Activated CD8-positive, alpha-beta memory T cell treated with anti-CD3 and anti-CD28 coated beads for 4 hours (primary cell): Measurements from ENCODE around the gene DOK5.

ENCODE experiments used
- DNase-seq, 2 donors: peaks; one replicate each; pipeline ENCODE4 v3.0.0-alpha.2; 2020; ENCODE audit warnings: low read depth in 2 of 2

The DOK5 gene

DNA sequence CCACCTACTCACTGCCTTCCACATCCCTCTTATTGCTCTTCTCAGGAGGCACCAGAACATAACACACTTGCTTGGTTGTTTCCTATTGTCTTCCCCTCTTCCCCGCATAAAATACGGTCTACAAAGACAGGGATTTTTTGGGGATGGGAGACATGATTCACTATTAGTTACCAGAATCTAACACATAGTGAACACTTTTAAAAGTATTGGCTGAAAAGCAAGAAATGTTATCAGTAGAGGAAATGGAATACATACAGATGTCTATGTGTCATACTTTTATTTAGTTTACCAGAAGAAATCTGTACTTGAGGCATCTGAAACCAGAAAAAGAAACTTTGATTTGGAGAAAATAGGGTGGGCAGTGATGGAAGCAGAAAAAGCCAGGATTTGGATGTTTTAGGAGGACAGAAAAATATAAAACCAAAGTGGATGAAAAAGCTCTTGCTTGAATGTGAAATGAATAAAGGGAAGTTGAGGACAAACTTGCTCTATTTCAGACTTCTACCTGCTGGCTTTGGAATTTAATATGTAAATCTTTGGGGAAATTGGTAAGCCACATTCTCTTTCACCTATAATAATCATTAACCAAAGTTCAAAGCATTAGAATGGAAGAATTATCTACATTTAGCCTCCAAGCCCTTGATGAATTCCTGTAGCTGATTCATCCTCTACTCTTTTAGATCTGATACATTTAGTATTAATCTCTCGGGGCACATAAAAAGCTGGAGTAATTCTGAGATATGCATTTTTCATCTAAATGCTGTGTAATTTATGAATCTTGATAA, 82.6 kb downstream of the DOK5 start:
- no peak for DNase-seq

DNA sequence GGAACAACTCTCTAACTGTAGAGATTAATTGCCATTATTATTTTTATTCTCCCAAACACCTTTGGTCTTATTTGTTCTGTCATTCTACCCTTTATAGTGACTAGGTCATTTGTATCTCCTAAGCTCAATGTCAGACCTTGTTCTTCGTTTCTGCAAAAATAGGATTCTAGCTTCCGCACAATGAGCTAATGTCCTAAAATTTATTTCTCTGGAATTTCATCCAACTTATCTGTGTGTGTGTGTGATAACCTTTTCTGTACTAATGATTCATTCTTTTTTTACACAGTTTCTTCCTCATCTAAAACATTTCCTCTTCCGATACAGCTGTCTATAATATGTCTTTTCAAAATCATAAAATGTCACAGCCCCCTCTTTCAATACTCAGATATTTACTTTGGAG, 84.5 kb downstream of the DOK5 start:
- no peak for DNase-seq

DNA sequence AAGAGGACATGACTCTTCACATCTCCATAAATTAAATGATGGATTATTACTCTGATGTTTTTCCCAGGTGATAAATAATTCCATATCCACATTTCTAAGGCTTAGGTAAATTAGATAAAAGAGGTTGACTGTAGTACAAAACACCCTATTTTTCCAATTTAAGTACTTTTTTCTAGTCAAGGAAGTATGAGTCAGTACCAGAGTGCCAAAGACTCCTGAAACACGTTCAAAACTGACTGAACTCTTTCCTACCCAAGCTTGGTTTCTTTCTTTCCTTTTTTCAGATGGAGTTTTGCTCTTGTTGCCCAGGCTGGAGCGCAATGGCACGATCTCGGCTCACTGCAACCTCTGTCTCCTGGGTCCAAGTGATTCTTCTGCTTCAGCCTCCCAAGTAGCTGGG, 85.0 kb downstream of the DOK5 start:
- DNase-seq = no peak

DNA sequence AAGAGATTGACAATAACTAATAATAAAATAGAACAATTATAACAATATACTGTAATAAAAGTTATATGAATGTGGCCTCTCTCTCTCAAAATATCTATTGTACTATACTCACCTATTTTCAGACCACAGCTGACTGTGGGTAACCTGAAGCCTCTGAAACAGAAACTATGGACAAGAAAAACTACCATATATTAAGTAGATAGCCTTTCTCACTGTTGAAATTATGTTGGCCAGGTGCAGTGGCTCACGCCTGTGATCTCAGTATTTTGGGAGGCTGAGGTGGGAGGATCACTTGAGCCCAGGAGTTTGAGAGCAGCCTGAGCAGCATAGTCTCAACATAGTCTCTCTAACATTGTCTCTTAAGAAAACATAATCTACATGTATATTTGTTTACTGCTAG, 89.9 kb downstream of the DOK5 start:
- no peak for DNase-seq

DNA sequence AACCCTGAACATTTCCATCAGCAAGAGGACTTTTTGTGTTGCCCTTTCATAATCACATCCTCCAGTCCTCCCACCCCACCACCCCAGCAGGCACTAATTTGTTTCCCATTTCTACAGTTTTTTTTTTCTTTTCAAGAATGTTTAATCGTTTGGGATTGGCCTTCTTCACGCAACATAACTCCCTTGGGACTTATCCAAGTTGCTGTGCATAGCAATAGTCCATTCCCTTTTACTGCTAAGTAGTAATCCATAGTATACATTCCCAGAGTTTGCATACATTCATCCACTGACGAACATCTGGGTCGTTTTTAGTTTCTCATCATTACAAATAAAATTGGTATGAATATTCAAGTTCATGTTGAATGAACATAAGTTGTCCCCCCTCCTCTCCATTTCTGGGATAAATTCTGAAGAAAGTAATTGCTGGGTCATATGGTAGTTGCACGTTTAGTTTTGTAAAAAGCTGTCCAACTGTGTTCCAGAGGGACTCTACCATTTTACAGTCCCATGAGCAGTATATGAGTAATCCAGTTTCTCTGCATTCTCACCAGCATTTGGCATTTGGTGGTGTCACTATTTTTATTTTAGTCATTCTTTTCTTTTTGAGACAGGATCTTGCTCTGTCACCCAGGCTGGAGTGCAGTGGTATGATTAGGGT, 90.8 kb downstream of the DOK5 start:
- DNase-seq = no peak

DNA sequence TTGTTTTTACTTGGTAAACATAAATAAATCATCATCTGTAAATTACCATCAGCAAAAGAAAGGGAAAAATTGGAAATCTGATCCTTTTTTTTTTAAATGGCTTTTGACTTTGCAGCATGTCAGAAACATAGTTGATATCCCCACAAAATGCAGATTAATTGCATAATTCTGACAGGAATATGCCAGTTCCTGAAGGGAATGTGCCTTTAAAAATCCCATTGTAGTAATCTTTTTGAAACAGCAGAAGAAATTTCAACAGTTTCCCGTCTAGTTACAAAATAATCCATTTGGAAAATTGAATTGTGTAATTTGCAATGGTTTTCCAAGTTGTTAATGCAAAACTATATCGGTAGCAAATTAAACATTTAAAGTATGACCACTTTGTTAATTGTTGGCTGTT, 95.2 kb downstream of the DOK5 start:
- no peak for DNase-seq

DNA sequence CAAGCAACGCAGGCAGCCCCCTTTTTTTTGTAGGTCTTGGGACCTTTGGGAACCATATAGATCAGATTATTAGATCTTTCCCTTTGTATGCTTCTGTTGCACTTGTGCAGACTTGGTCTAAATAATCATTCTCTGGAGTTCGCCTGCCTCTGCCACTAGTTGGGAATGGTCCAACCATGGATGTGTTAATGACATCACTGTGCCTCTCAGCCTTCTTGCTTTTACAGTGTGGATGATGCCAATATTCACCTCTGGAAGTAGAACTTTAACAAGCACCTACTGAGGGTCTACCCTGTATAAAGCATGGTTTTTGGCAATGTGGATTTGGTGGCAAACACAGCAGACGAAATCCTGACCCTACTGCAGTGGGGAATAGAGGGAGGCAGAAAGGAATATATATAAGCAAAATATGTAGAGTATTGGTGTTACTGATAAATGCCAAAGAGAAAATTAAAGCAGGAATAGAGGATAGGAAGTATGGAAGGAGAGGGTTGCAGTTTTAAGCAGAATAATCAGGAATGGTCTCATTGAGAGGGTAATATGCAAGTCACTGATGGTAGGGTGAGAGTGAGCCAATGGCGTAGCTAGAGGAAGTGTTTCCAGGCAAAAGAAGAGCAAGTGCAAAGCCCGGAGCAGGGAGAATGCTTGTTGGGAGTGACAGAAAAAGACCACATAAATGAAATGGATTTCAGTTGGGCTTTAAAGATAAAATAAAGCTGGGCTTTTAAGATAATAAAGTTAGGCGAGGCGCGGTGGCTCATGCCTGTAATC, 97.5 kb downstream of the DOK5 start:
- no peak for DNase-seq

DNA sequence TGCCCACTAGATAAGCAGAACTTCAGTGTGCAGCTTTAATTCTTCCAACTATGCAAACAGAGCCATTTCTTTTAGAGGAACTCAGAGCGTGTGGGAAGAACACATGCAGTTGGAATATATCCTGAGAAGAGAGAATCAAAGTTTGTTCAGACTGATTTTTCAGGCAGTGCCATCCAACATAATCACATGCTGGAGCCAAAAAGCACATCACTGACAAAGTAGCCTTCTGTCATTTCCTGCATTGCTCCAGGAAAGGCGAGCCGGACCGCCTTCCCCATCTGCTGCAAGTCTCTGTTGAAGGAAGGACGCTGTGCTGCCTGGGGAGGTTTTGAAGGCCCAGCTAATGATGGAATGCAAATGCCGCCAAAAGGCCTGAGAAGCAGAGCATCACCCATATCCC, 98.4 kb downstream of the DOK5 start:
- no peak for DNase-seq

DNA sequence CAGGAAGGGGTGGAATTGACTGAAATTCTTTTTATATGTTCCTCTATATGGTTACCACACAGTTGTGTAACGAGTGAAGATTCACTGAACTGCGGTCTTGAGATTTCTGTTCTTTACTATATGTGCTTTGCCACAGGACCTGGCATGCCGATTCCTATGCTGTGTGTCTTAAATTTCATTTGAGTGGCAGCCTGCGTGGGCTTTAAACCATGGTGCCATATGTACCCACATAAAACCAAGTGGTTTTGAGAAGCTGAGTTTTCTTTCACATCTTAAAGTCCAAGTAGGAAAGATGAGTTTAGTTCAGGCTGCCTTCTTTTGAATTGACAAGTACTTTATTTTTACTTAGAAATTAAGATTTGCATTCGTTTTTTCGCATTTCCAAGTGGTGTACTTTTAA, 101.1 kb downstream of the DOK5 start:
- DNase-seq = no peak

DNA sequence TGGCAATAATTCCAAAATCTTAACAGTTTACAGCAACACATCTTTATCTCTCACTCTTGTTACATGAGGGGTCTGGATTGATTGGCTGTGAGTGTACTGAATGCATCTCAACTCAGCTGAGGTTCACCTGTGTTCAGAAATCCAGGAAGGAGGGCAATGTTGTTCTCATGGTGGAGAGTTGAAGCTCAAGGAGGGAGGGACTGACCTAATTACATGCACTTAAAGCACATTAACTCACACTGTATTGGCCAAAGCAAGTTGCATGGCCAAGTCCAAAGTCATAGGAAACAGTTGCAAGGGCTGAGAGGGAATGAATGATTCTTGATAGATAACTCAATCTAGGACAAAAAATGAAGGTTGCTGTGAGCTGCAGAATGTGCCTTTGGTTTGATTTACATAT, 102.2 kb downstream of the DOK5 start:
- no peak for DNase-seq

DNA sequence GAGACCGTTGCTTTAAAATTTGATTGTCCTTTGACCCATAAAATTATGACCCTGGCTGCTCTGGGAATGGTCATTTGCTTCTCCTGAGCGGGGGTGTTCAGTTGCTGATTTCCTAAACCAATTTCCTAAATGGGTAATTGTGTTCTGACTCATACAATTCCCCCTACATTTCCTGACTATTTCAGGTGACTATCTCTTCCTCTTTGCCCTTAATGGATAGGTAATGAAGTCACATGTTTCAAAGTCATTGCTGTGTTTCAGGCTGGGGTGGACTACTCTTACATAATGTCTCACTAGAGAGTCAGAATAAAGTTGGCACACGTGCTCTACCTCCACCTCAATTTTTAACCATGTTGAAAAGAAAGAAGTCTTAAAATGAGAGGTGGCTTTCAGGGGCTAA, 109.8 kb downstream of the DOK5 start:
- no peak for DNase-seq

DNA sequence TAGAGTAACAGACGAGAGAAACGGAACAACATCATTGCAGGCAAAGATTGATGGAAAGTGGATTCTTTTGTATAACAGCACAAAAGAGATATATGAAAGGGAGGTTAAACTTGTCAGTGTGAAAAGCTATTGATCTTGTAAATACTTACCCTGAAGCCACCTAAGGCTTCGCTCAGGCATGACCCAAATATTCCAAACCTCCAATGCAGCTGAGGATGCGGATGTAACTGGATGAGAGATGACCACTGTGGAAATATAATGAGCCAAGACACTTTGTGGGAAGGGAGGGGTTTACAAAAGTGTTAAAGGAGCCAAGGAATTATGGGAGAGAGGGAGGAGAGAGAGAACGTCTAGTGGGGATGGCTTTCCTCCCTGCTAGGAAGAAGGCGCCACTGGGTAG, 112.0 kb downstream of the DOK5 start:
- no peak for DNase-seq

DNA sequence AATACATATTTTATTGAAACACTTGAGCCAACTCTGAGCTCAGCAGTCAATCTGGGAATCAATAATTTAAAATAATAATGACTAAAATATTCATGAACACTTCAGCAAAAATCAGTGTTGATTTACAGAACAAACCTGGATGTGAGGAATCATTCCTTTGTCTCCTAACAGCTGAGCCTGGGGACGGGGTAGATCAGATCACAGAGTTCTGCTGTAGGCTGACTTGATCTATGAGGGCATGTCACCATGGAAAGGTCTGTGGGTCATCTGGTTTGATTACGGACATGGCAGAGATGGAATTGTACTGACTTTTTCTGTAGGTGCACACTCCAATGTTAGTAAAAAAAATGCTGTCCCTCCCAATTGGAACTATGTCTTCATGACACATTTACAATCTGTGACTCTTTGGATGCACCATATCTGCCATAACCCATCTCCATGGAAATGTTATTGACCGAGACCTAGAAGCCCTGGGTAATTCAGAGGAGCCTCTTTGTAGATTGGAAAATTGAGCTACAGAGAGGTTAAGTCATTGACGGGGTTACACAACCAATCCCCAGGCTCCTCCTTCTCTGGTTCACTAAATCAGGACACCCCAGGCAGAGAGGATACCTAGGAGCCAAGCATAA, 114.1 kb downstream of the DOK5 start:
- no peak for DNase-seq

DNA sequence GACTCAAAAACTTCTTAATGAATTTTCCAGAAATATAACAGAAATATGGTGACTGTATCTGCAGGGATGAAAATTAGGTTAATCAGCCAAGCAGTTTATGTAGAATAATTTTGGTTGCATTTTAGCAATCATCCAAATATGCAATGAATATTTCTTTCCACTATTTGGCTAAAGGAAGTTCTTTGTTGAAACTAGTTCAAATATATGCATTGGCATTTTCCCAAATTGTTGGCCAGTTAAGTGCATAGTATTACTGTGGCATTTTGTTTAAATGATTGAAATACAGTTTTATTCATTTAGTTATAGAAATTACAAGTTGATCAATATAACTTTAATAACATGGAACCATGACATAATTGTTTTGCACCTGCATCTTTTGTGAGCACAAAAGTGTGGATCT, 115.5 kb downstream of the DOK5 start:
- DNase-seq = no peak

DNA sequence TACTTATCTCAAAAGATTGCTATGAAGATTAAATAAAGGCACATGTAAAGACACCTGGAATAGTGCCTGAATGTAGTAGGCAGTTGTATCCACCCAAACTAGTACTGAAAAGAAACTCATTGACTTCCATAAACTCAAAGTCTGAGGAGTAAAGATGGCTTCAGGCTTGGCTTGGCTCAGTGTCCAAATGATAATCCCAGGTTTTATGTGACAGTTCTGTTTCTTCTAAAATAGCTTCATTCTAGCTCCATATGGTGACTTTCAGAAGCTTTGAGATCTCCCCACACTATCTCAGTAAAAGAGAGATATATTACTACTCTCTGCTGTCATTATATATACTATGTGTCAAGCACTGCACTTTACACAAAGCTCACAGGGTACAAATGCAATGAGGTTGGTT, 121.3 kb downstream of the DOK5 start:
- DNase-seq = no peak

DNA sequence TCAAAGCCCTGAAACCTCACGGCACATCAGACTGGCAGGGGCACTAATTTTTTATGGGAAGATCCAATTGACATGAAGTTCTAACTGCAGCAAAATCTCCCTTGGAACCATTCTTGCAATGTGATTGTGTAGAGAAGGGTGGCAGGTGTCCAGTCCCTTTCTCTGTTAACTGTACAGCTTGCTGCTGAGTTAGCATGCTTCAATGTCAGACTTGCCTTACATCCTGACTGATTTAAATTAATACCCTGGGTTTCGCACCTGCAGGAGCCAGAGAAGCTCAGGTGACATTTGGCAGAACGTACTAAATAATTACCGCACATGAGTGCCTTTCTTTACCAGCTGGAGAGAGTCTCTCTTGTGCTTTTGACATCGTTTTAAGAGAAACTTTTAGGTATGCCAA, 123.0 kb downstream of the DOK5 start:
- no peak for DNase-seq

DNA sequence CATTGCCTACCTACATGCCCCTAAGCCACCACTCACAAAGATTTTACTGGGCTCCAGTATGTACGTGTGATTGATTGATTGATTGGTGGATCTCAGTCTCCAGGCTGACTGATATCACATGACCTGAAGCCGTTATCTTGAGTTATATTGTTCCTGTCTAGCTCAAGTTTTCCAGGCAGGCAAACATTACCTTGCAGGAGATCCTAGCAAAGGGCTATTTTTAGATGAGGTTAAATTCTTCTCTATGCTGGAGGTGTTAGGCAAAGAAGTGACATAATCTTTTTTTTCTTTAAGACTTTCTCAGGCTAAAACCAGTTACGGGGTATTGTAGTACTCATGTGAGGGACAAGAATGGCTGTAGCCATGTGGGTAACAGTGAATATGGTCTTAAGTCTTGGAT, 125.2 kb downstream of the DOK5 start:
- no peak for DNase-seq

DNA sequence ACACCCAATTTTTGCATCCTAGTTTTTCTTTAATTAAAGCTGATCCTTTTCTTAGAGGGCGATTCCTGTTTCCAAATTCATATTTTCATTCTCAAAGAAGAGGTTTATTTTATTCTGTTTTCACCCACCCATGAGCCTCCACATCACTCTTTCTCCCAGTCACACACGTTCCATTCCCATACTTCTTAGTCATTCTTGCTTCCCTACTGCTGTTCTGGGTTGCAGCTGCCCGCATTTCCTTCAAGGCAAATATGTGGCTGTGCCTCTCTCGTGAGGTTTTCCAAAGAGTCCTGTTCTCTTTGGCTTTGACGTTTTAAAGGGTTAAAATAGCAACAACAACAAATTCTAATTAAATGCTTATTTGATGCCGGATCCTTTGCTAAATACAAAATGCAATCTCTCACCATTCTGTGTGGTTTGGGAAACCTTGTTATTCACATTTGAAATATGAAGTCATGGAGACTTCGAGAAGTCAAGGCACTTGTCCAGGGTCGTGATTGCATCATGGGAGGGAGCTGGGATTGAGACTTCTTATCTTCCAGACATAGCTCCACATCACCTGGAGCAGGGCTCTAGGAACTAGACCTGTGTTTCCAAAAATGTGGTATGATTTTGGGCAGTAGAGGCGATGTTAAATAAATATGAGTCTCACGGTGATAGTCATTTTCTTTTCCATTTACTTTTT, 126.6 kb downstream of the DOK5 start:
- DNase-seq = no peak

DNA sequence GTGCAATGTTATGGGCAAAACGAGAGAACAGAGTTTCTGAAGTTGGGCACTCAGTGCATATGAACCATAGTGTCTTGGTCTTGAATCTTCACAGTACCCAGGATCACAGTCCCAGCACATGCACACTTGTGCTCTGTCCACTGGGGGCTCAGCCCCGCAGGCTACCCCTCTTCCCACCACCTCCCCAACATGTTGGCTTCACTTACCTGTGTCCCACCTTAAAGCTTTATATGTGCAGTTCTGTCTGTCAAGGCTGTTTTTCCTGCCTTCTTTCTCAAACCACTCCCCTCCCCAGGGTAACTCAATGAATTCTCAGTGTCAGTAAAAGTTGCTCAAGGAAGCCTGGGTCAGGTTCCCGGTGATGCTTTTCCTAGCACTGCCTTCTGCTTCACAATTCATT, 129.9 kb downstream of the DOK5 start:
- no peak for DNase-seq

DNA sequence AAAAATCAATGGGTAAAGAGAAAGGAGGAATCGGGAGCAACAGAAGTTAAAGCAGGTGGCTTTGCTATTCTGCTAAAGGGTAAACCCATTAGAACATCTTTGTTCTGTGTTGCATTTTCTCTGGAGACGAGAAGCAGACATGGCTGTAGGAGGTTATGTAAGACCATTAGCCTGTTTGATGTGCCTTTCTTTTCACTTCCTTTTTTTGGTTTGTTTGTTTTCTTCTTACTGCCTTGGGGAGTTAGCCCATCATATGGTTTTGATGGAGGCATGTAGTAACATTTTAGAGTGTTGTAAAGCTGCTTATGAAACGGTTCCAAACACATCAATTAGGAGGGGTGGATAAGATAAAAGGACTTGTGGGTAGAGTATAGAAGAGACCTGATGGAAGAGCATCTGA, 131.0 kb downstream of the DOK5 start:
- no peak for DNase-seq

DNA sequence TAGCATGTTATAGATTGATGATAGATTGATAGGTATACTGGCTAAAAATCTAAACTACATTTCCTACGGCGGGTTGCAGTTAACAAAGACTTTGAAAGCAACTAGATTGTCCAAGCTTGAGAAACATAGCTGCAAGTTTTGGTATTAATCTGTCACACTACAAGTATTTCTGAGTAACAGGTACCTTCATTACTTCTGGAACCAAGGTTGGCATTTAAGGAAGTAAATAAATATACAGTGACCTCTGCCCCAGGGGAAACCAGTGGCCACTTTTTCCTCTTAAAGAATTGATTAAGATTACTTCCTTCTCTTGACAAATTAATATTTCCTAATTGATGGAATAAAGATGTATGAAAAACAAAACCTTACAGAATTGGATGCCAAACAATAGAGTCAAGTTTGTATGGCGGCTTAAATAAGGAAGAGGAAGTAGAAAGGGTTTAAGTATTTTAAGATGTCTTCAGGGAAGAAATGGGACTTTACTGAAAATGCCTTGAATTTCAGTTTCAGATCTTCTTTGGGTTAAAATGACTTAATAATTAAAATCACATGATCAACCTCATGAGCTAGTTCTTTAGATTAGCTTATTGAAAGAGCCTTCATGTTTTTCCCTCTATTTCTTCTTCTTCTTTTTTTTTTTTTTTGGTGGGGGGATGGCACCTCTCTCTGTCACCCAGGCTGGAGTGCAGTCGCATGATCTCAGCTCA, 132.8 kb downstream of the DOK5 start:
- no peak for DNase-seq
